HEK293 (cell line): ENCODE measurements around the gene RAX2.

Experiments used
- FEZF1 ChIP-seq: fragments of 450-650 bp; formaldehyde crosslinking; IDR thresholded peaks from 2 replicates; pipeline ENCODE4 v1.5.1; 2016; ENCODE audit warnings: missing biosample characterization, missing genetic modification characterization
- GFI1B ChIP-seq: fragments of 450-650 bp; formaldehyde crosslinking; IDR thresholded peaks from 2 replicates; pipeline ENCODE4 v1.5.1; 2016; ENCODE audit warnings: missing biosample characterization, missing genetic modification characterization
- GLI2 ChIP-seq: fragments of 450-650 bp; formaldehyde crosslinking; IDR thresholded peaks from 2 replicates; pipeline ENCODE4; 2017; ENCODE audit warnings: missing biosample characterization, missing genetic modification characterization, low read depth, borderline replicate concordance
- IKZF3 ChIP-seq: fragments of 450-650 bp; IDR thresholded peaks from 2 replicates; pipeline ENCODE4 v1.5.0; 2018; ENCODE audit warnings: missing biosample characterization, mild to moderate bottlenecking, missing genetic modification characterization, moderate library complexity
- KLF17 ChIP-seq: fragments of 450-650 bp; formaldehyde crosslinking; IDR thresholded peaks from 2 replicates; pipeline ENCODE4 v1.5.1; 2016; ENCODE audit warnings: missing biosample characterization, missing genetic modification characterization
- KLF7 ChIP-seq: fragments of 450-650 bp; formaldehyde crosslinking; IDR thresholded peaks from 2 replicates; pipeline ENCODE4 v1.5.1; 2016; ENCODE audit warnings: missing biosample characterization, missing genetic modification characterization, borderline replicate concordance
- MYNN ChIP-seq: fragments of 450-650 bp; formaldehyde crosslinking; IDR thresholded peaks from 2 replicates; pipeline ENCODE4 v1.5.1; 2016; ENCODE audit warnings: missing biosample characterization, missing genetic modification characterization, borderline replicate concordance
- PRDM1 ChIP-seq: fragments of 450-650 bp; formaldehyde crosslinking; IDR thresholded peaks from 2 replicates; pipeline ENCODE4; 2016; ENCODE audit warnings: missing biosample characterization, missing genetic modification characterization
- SALL2 ChIP-seq: fragments of 450-650 bp; formaldehyde crosslinking; IDR thresholded peaks from 2 replicates; pipeline ENCODE4 v1.5.0; 2017; ENCODE audit warnings: missing biosample characterization, mild to moderate bottlenecking, missing genetic modification characterization, borderline replicate concordance
- SCRT1 ChIP-seq: fragments of 450-650 bp; formaldehyde crosslinking; IDR thresholded peaks from 2 replicates; pipeline ENCODE4 v1.5.1; 2016; ENCODE audit warnings: missing biosample characterization, missing genetic modification characterization, borderline replicate concordance
- SCRT2 ChIP-seq: fragments of 450-650 bp; formaldehyde crosslinking; IDR thresholded peaks from 2 replicates; pipeline ENCODE4 v1.5.1; 2016; ENCODE audit warnings: missing biosample characterization, missing genetic modification characterization
- TRIM28 ChIP-seq: IDR thresholded peaks from 2 replicates; pipeline ENCODE4 v1.6.1; 2011; ENCODE audit warnings: low read length, control low read depth, borderline replicate concordance
- ZBTB1 ChIP-seq: fragments of 450-650 bp; formaldehyde crosslinking; IDR thresholded peaks from 2 replicates; pipeline ENCODE4 v1.5.1; 2016; ENCODE audit warnings: missing biosample characterization, missing genetic modification characterization
- ZFP3 ChIP-seq: fragments of 450-650 bp; formaldehyde crosslinking; IDR thresholded peaks from 2 replicates; pipeline ENCODE4 v1.5.1; 2016; ENCODE audit warnings: low read depth, missing biosample characterization, missing genetic modification characterization
- ZFP69B ChIP-seq: fragments of 450-650 bp; formaldehyde crosslinking; IDR thresholded peaks from 2 replicates; pipeline ENCODE4 v1.5.1; 2016; ENCODE audit warnings: missing biosample characterization, missing genetic modification characterization
- ZNF133 ChIP-seq: fragments of 450-650 bp; formaldehyde crosslinking; IDR thresholded peaks from 2 replicates; pipeline ENCODE4 v1.5.1; 2016; ENCODE audit warnings: missing biosample characterization, missing genetic modification characterization
- ZNF169 ChIP-seq: fragments of 450-650 bp; formaldehyde crosslinking; IDR thresholded peaks from 2 replicates; pipeline ENCODE4 v1.5.1; 2016; ENCODE audit warnings: missing biosample characterization, missing genetic modification characterization
- ZNF18 ChIP-seq: fragments of 450-650 bp; formaldehyde crosslinking; IDR thresholded peaks from 2 replicates; pipeline ENCODE4 v1.5.1; 2016; ENCODE audit warnings: missing biosample characterization, missing genetic modification characterization
- ZNF23 ChIP-seq: fragments of 450-650 bp; formaldehyde crosslinking; IDR thresholded peaks from 2 replicates; pipeline ENCODE4 v1.5.1; 2016; ENCODE audit warnings: missing biosample characterization, missing genetic modification characterization, borderline replicate concordance
- ZNF354C ChIP-seq: fragments of 450-650 bp; formaldehyde crosslinking; IDR thresholded peaks from 2 replicates; pipeline ENCODE4 v1.5.1; 2016; ENCODE audit warnings: missing biosample characterization, missing genetic modification characterization, low read depth, borderline replicate concordance
- ZNF433 ChIP-seq: fragments of 450-650 bp; formaldehyde crosslinking; IDR thresholded peaks from 2 replicates; pipeline ENCODE4 v1.5.1; 2016; ENCODE audit warnings: missing biosample characterization, missing genetic modification characterization, low read depth
- ZNF514 ChIP-seq: fragments of 450-650 bp; formaldehyde crosslinking; IDR thresholded peaks from 2 replicates; pipeline ENCODE4 v1.5.1; 2016; ENCODE audit warnings: missing biosample characterization, missing genetic modification characterization
- ZNF555 ChIP-seq: fragments of 450-650 bp; formaldehyde crosslinking; conservative IDR thresholded peaks from 2 replicates; pipeline ENCODE4 v1.5.1; 2017; ENCODE audit warnings: missing biosample characterization, mild to moderate bottlenecking, missing genetic modification characterization, inconsistent platforms
- ZNF701 ChIP-seq: fragments of 450-650 bp; formaldehyde crosslinking; IDR thresholded peaks from 2 replicates; pipeline ENCODE4 v1.5.1; 2016; ENCODE audit warnings: missing biosample characterization, missing genetic modification characterization
- ZNF777 ChIP-seq: fragments of 450-650 bp; formaldehyde crosslinking; IDR thresholded peaks from 2 replicates; pipeline ENCODE4 v1.5.1; 2017; ENCODE audit warnings: missing biosample characterization, missing genetic modification characterization, borderline replicate concordance
- ZXDB ChIP-seq: fragments of 450-650 bp; formaldehyde crosslinking; IDR thresholded peaks from 2 replicates; pipeline ENCODE4 v1.5.1; 2016; ENCODE audit warnings: missing biosample characterization, missing genetic modification characterization
- TF ChIP-seq, protein P1 (sequence below): fragments of 450-650 bp; formaldehyde crosslinking; IDR thresholded peaks from 2 replicates; pipeline ENCODE4 v1.5.1; 2016; ENCODE audit warnings: missing biosample characterization, missing genetic modification characterization
- TF ChIP-seq, protein P2 (sequence below): fragments of 450-650 bp; formaldehyde crosslinking; IDR thresholded peaks from 2 replicates; pipeline ENCODE4 v1.5.1; 2017; ENCODE audit warnings: missing biosample characterization, missing genetic modification characterization
- TF ChIP-seq, protein P3 (sequence below): fragments of 450-650 bp; formaldehyde crosslinking; IDR thresholded peaks from 2 replicates; pipeline ENCODE4 v1.5.1; 2016; ENCODE audit warnings: missing biosample characterization, missing genetic modification characterization

Gene RAX2

GRCh38 chr19:3761382-3762129 lies 10.5 kb downstream of the RAX2 start, which contains the start of gene APBA3 (continued):
- TF ChIP-seq, protein P1, sequence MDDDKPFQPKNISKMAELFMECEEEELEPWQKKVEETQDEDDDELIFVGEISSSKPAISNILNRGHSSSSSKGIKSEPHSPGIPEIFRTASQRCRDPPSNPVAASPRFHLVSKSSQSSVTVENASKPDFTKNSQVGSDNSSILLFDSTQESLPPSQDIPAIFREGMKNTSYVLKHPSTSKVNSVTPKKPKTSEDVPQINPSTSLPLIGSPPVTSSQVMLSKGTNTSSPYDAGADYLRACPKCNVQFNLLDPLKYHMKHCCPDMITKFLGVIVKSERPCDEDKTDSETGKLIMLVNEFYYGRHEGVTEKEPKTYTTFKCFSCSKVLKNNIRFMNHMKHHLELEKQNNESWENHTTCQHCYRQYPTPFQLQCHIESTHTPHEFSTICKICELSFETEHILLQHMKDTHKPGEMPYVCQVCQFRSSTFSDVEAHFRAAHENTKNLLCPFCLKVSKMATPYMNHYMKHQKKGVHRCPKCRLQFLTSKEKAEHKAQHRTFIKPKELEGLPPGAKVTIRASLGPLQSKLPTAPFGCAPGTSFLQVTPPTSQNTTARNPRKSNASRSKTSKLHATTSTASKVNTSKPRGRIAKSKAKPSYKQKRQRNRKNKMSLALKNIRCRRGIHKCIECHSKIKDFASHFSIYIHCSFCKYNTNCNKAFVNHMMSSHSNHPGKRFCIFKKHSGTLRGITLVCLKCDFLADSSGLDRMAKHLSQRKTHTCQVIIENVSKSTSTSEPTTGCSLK (tag by site-specific recombination): no peak
- TF ChIP-seq GFI1B (tag by site-specific recombination) (no peak), KLF7 (tag by site-specific recombination) (peak; percentile 77; the same call in 1 of the 2 replicates), ZNF555 (tag by site-specific recombination) (no peak), ZNF133 (tag by site-specific recombination) (no peak), ZNF701 (tag by site-specific recombination) (0 out of 2 replicates have a peak, but pooled peaks have one; percentile 43), ZXDB (tag by site-specific recombination) (peak; percentile 99), IKZF3 (peak; percentile 99), KLF17 (tag by site-specific recombination) (peak; percentile 62; the same call in 1 of the 2 replicates), ZNF169 (tag by site-specific recombination) (no peak), FEZF1 (tag by site-specific recombination) (no peak), ZNF514 (tag by site-specific recombination) (no peak), ZNF354C (tag by site-specific recombination) (no peak), ZNF18 (tag by site-specific recombination) (no peak), ZFP3 (no peak), ZBTB1 (no peak), ZFP69B (tag by site-specific recombination) (peak; percentile 70), GLI2 (tag by site-specific recombination) (no peak; the same call in 1 of the 2 replicates), MYNN (tag by site-specific recombination) (no peak), ZNF23 (tag by site-specific recombination) (no peak), PRDM1 (no peak), SCRT2 (tag by site-specific recombination) (peak; percentile 56; the same call in 1 of the 2 replicates), SCRT1 (peak; percentile 20; the same call in 1 of the 2 replicates), SALL2 (tag by site-specific recombination) (no peak), ZNF433 (tag by site-specific recombination) (no peak), ZNF777 (tag by site-specific recombination) (peak; percentile 94), TRIM28 (peak; percentile 47; the same call in 1 of the 2 replicates)
- TF ChIP-seq, protein P2, sequence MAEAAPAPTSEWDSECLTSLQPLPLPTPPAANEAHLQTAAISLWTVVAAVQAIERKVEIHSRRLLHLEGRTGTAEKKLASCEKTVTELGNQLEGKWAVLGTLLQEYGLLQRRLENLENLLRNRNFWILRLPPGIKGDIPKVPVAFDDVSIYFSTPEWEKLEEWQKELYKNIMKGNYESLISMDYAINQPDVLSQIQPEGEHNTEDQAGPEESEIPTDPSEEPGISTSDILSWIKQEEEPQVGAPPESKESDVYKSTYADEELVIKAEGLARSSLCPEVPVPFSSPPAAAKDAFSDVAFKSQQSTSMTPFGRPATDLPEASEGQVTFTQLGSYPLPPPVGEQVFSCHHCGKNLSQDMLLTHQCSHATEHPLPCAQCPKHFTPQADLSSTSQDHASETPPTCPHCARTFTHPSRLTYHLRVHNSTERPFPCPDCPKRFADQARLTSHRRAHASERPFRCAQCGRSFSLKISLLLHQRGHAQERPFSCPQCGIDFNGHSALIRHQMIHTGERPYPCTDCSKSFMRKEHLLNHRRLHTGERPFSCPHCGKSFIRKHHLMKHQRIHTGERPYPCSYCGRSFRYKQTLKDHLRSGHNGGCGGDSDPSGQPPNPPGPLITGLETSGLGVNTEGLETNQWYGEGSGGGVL (tag by site-specific recombination): no peak
- TF ChIP-seq, protein P3, sequence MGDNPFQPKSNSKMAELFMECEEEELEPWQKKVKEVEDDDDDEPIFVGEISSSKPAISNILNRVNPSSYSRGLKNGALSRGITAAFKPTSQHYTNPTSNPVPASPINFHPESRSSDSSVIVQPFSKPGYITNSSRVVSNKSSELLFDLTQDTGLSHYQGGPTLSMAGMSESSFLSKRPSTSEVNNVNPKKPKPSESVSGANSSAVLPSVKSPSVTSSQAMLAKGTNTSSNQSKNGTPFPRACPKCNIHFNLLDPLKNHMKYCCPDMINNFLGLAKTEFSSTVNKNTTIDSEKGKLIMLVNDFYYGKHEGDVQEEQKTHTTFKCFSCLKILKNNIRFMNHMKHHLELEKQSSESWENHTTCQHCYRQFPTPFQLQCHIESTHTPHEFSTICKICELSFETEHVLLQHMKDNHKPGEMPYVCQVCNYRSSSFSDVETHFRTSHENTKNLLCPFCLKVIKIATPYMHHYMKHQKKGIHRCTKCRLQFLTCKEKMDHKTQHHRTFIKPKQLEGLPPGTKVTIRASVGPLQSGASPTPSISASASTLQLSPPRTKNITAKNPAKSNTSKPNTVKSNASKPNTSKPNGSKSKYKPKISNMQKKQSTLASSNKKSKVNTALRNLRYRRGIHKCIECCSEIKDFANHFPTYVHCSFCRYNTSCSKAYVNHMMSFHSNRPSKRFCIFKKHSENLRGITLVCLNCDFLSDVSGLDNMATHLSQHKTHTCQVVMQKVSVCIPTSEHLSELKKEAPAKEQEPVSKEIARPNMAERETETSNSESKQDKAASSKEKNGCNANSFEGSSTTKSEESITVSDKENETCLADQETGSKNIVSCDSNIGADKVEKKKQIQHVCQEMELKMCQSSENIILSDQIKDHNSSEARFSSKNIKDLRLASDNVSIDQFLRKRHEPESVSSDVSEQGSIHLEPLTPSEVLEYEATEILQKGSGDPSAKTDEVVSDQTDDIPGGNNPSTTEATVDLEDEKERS (tag by site-specific recombination): no peak
